ENCODE results near the gene ARL3. TPM values are rescaled to one million over a fixed set of nuclear protein-coding genes. Genes with fewer than 3 reads are reported as not detected.
A peak's percentile ranks its signal among the peaks of the same experiment; 100 is the strongest.

Gene ARL3
- total RNA-seq, 1 donor = 10.4 TPM

- H3K4me3 ChIP-seq (ENCODE audit: low read depth, low read length) = peak overlapping the region; percentile 95
- DNase-seq (ENCODE audit: low read depth) = no peak
- TF ChIP-seq CTCF (IDR thresholded peaks at IDR 0.05; ENCODE audit: insufficient read depth, low read length) = no peak
Observed at GRCh38 chr10:102645388-102645740, 68.8 kb downstream of the ARL3 start.

- peak overlapping the region; percentile 95 for H3K4me3 ChIP-seq (ENCODE audit: low read depth, low read length)
- DNase-seq (ENCODE audit: low read depth) = peak; percentile 61
- peak; percentile 59 for TF ChIP-seq CTCF (IDR thresholded peaks at IDR 0.05; ENCODE audit: insufficient read depth, low read length)
Observed at GRCh38 chr10:102644646-102645387, 69.4 kb downstream of the ARL3 start.

GRCh38 chr10:102644066-102644645 is 70.0 kb downstream of the ARL3 start, which contains the start of gene TRIM8:
Gene TRIM8 (plus strand): TSS chr10:102644479. CDS start chr10:102644618, 139 bp downstream.
- DNase-seq (ENCODE audit: low read depth) = no peak

GRCh38 chr10:102643336-102644065 is 70.7 kb downstream of the ARL3 start:
- H3K4me3 ChIP-seq (ENCODE audit: low read depth, low read length) = peak overlapping the region; percentile 95
- TF ChIP-seq CTCF (IDR thresholded peaks at IDR 0.05; ENCODE audit: insufficient read depth, low read length) = no peak
- DNase-seq (ENCODE audit: low read depth) = peak; percentile 78

More at GRCh38 chr10:102644066-102644645, 70.0 kb downstream of the ARL3 start, which contains the start of gene TRIM8:
- peak within 1 kb of the TSS; percentile 95 for H3K4me3 ChIP-seq (ENCODE audit: low read depth, low read length)
- no peak for TF ChIP-seq CTCF (IDR thresholded peaks at IDR 0.05; ENCODE audit: insufficient read depth, low read length)

- peak overlapping the region; percentile 95 for H3K4me3 ChIP-seq (ENCODE audit: low read depth, low read length)
- peak; percentile 90 for DNase-seq (ENCODE audit: low read depth)
- no peak for TF ChIP-seq CTCF (IDR thresholded peaks at IDR 0.05; ENCODE audit: insufficient read depth, low read length)
Observed at GRCh38 chr10:102642736-102643335, 71.4 kb downstream of the ARL3 start.

- peak; percentile 96 for DNase-seq (ENCODE audit: low read depth)
- H3K4me3 ChIP-seq (ENCODE audit: low read depth, low read length) = peak overlapping the region; percentile 95
- no peak for TF ChIP-seq CTCF (IDR thresholded peaks at IDR 0.05; ENCODE audit: insufficient read depth, low read length)
Observed at GRCh38 chr10:102641880-102642735, 72.1 kb downstream of the ARL3 start.
